H1 (cell line): ENCODE results near the gene CAMK1. TPM values are rescaled to one million over a fixed set of nuclear protein-coding genes. Genes with fewer than 3 reads are reported as not detected.

Experiments
- CTCF ChIA-PET: fragments of 300-600 bp; sonication (Branson Sonifier 250); formaldehyde crosslinking; loops from one replicate; lab custom pipeline; 2021; ENCODE audit not compliant: partially characterized antibody; lab: Charles Lee
- POLR2A ChIA-PET: fragments of 300-600 bp; sonication (Branson Sonifier 250); formaldehyde crosslinking; loops from one replicate; lab custom pipeline; 2021; ENCODE audit warnings: inconsistent platforms; ENCODE audit not compliant: partially characterized antibody; lab: Charles Lee
- DNase-seq, 2 experiments: peaks; one replicate each; pipeline versions ENCODE4 v3.0.0 to v3.0.0-alpha.2; 2010 to 2022; ENCODE audit warnings: low spot score in 2 of 2, low read depth in 1 of 2, mixed read lengths in 1 of 2
- FAIRE-seq: peaks from 2 replicates; lab custom pipeline; 2011; peaks lifted over from hg19 to GRCh38; lab: Jason Lieb, UNC
- H2AFZ ChIP-seq: 2 replicates; pipeline ENCODE4 v1.8.1; 2012; ENCODE audit warnings: low read length, inconsistent platforms
- H2AK5ac ChIP-seq: 2 replicates; pipeline ENCODE4 v1.6.1; 2013; ENCODE audit warnings: low read depth, low read length
- H2BK120ac ChIP-seq: replicated peaks from 2 replicates; pipeline ENCODE3; 2013; ENCODE audit warnings: low read depth, low read length, inconsistent platforms
- H2BK12ac ChIP-seq: 2 replicates; pipeline ENCODE4 v1.6.1; 2013; ENCODE audit warnings: low read depth, low read length
- H2BK15ac ChIP-seq: 2 replicates; pipeline ENCODE4 v1.6.1; 2013; ENCODE audit warnings: low read length
- H2BK20ac ChIP-seq: 2 replicates; pipeline ENCODE4 v1.6.1; 2013; ENCODE audit warnings: low read length
- H2BK5ac ChIP-seq: 2 replicates; pipeline ENCODE4 v1.6.1; 2013; ENCODE audit warnings: low read depth, low read length
- H3K14ac ChIP-seq: 2 replicates; pipeline ENCODE4 v1.6.1; 2013; ENCODE audit warnings: inconsistent platforms; ENCODE audit not compliant: insufficient read length
- H3K18ac ChIP-seq: 2 replicates; pipeline ENCODE4 v1.6.1; 2013; ENCODE audit warnings: low read length; ENCODE audit errors: extremely low read depth
- H3K23ac ChIP-seq: 2 replicates; pipeline ENCODE4 v1.6.1; 2013; ENCODE audit warnings: inconsistent platforms; ENCODE audit not compliant: insufficient read length
- H3K23me2 ChIP-seq: 2 replicates; pipeline ENCODE4 v1.6.1; 2013; ENCODE audit warnings: low read depth, low read length
- H3K27ac ChIP-seq: 2 replicates; pipeline ENCODE4 v1.6.1; 2011; ENCODE audit warnings: low read depth, low read length, inconsistent platforms
- H3K27me3 ChIP-seq, 4 experiments: replicated peaks in 1 of 4; 1 replicate in 1 of 4; 2 replicates in 3 of 4; pipeline versions ENCODE4 v1.6.1 to v1.8.1; 2011 to 2013; ENCODE audit warnings: low read length in 3 of 4, mild to moderate bottlenecking in 3 of 4, inconsistent platforms in 2 of 4, mixed read lengths in 2 of 4, moderate library complexity in 1 of 4; ENCODE audit not compliant: control insufficient read depth in 3 of 4, insufficient read depth in 3 of 4; ENCODE audit errors: extremely low read depth in 1 of 4
- H3K36me3 ChIP-seq, 4 experiments: 2 replicates each; pipeline versions ENCODE4 v1.6.1 to v1.8.1; 2011 to 2013; ENCODE audit warnings: mild to moderate bottlenecking in 4 of 4, low read length in 3 of 4, moderate library complexity in 2 of 4, control low read depth in 1 of 4, inconsistent platforms in 1 of 4; ENCODE audit not compliant: insufficient read depth in 4 of 4, control insufficient read depth in 2 of 4
- H3K4ac ChIP-seq: replicated peaks from 2 replicates; pipeline ENCODE3; 2013; ENCODE audit warnings: low read length, low read depth, mixed read lengths, inconsistent platforms; ENCODE audit not compliant: insufficient read length
- H3K4me1 ChIP-seq, 4 experiments: replicated peaks in 1 of 4; 1 replicate in 1 of 4; 2 replicates in 3 of 4; pipeline versions ENCODE4 v1.6.1 to v1.8.1; 2011 to 2013; ENCODE audit warnings: low read length in 3 of 4, inconsistent platforms in 2 of 4, mixed read lengths in 1 of 4; ENCODE audit not compliant: insufficient read depth in 4 of 4, control insufficient read depth in 3 of 4
- H3K4me2 ChIP-seq, 2 experiments: 2 replicates each; pipeline versions ENCODE4 v1.6.1 to v1.8.1; 2011 to 2013; ENCODE audit warnings: low read depth in 2 of 2, low read length in 2 of 2, control low read depth in 1 of 2, inconsistent platforms in 1 of 2, mild to moderate bottlenecking in 1 of 2; ENCODE audit not compliant: insufficient read depth in 1 of 2
- H3K4me3 ChIP-seq, 4 experiments: fragments of 200-600, 300-600 bp in 1 of 4; sonication (generic), shearing (Covaris generic), sonication (Bioruptor Twin) in 1 of 4; 2 replicates each; pipeline versions ENCODE4 v1.5.1 to v1.8.1; 2011 to 2016; ENCODE audit warnings: low read length in 4 of 4, low read depth in 3 of 4, control low read depth in 2 of 4, inconsistent platforms in 2 of 4, mild to moderate bottlenecking in 2 of 4, mixed read lengths in 1 of 4, moderate library complexity in 1 of 4; ENCODE audit not compliant: insufficient read depth in 2 of 4; ENCODE audit errors: extremely low read depth in 1 of 4
- H3K56ac ChIP-seq: replicated peaks from 2 replicates; pipeline ENCODE3; 2013; ENCODE audit warnings: low read depth, mild to moderate bottlenecking, mixed read lengths, low read length, inconsistent platforms; ENCODE audit not compliant: insufficient read length
- H3K79me1 ChIP-seq: 2 replicates; pipeline ENCODE4 v1.6.1; 2013; ENCODE audit warnings: low read depth, low read length, control low read depth
- H3K79me2 ChIP-seq, 2 experiments: 2 replicates each; pipeline versions ENCODE4 v1.6.1 to v1.8.1; 2012 to 2013; ENCODE audit warnings: low read length in 2 of 2, mild to moderate bottlenecking in 2 of 2, inconsistent platforms in 1 of 2; ENCODE audit not compliant: insufficient read depth in 2 of 2, control insufficient read depth in 1 of 2
- H3K9ac ChIP-seq, 4 experiments: replicated peaks in 1 of 4; 1 replicate in 1 of 4; 2 replicates in 3 of 4; pipeline versions ENCODE4 v1.6.1 to v1.8.1; 2011 to 2013; ENCODE audit warnings: low read depth in 3 of 4, low read length in 3 of 4, control low read depth in 2 of 4, mild to moderate bottlenecking in 2 of 4, moderate library complexity in 2 of 4, inconsistent platforms in 1 of 4; ENCODE audit errors: extremely low read depth in 1 of 4
- H3K9me3 ChIP-seq, 2 experiments: 2 replicates each; pipeline versions ENCODE4 v1.6.1 to v1.8.1; 2012 to 2013; ENCODE audit warnings: mild to moderate bottlenecking in 2 of 2, moderate library complexity in 2 of 2, control low read depth in 1 of 2, inconsistent platforms in 1 of 2, low read depth in 1 of 2, low read length in 1 of 2, mixed read lengths in 1 of 2; ENCODE audit not compliant: insufficient read depth in 2 of 2
- H4K20me1 ChIP-seq, 2 experiments: replicated peaks in 1 of 2; 2 replicates each; pipeline versions ENCODE3 to v1.8.1; 2011 to 2013; ENCODE audit warnings: inconsistent platforms in 2 of 2, low read length in 2 of 2, mild to moderate bottlenecking in 1 of 2; ENCODE audit not compliant: insufficient read depth in 2 of 2, control insufficient read depth in 1 of 2
- H4K5ac ChIP-seq: 2 replicates; pipeline ENCODE4 v1.6.1; 2013; ENCODE audit warnings: low read length, low read depth, mixed read lengths, inconsistent platforms; ENCODE audit not compliant: insufficient read length
- H4K8ac ChIP-seq: 2 replicates; pipeline ENCODE4 v1.8.0; 2013; ENCODE audit warnings: mild to moderate bottlenecking, moderate library complexity, low read length, inconsistent platforms; ENCODE audit not compliant: insufficient read depth; ENCODE audit errors: extremely low read depth
- H4K91ac ChIP-seq: replicated peaks from 2 replicates; pipeline ENCODE3; 2013; ENCODE audit warnings: low read length, mixed read lengths, inconsistent platforms; ENCODE audit not compliant: insufficient read length
- BRCA1 ChIP-seq: IDR thresholded peaks from 2 replicates; pipeline ENCODE4 v1.6.1; 2012; ENCODE audit warnings: low read depth, low read length, improper control_type of control experiment
- GTF2F1 ChIP-seq: IDR thresholded peaks from 2 replicates; pipeline ENCODE4 v1.6.1; 2012; ENCODE audit warnings: low read depth, low read length, improper control_type of control experiment, borderline replicate concordance
- MAFK ChIP-seq: IDR thresholded peaks from 2 replicates; pipeline ENCODE4 v1.6.1; 2012; ENCODE audit warnings: low read depth, mild to moderate bottlenecking, improper control_type of control experiment, low read length
- POLR2AphosphoS5 ChIP-seq: IDR thresholded peaks from 2 replicates; pipeline ENCODE4 v1.6.1; 2011; ENCODE audit warnings: low read depth, low read length
- POU5F1 ChIP-seq: IDR thresholded peaks from 2 replicates; pipeline ENCODE4 v1.6.1; 2011; ENCODE audit warnings: low read depth, mild to moderate bottlenecking, low read length, moderate library complexity
- RBBP5 ChIP-seq: IDR thresholded peaks from 2 replicates; pipeline ENCODE4 v1.7.1; 2012; ENCODE audit warnings: low read depth, mild to moderate bottlenecking, inconsistent platforms, low read length, moderate library complexity, borderline replicate concordance
- WGBS, 2 experiments: shearing (Covaris generic) in 1 of 2; methylation state at CpG; one replicate each; pipeline versions ENCODE4 v1.1.6 to v1.1.7; 2013 to 2015; ENCODE audit warnings: low lambda C conversion rate in 2 of 2, mixed read lengths in 2 of 2, inconsistent platforms in 1 of 2, low coverage in 1 of 2, missing lambda C conversion rate in 1 of 2; ENCODE audit not compliant: insufficient replicate concordance in 2 of 2, insufficient coverage in 1 of 2, insufficient read length in 1 of 2; ENCODE audit errors: extremely low coverage in 1 of 2, missing lambda C conversion rate in 1 of 2; 5-methylcytosine and 5-hydroxymethylcytosine counted together
- polyA plus RNA-seq, 7 experiments: library from polyadenylated mRNA; depleted of rRNA in 3 of 7; stranded (reverse) in 5 of 7; unstranded in 2 of 7; fragments of >200 nt in 5 of 7; fragments of 200-250 nt in 2 of 7; gene quantifications; 1 replicate in 5 of 7; 2 replicates in 1 of 7; 4 replicates in 1 of 7; pipeline versions ENCODE4 v1.2.1 to v1.2.3, GENCODE V29; 2011 to 2013; ENCODE audit warnings: missing spikeins in 2 of 7, mixed read lengths in 2 of 7
- total RNA-seq: library from RNA; stranded (reverse); fragmentation: NEBNext Ultra II Directional; extraction: Animal tissue kit (Norgen Biotek cat#: 25700); gene quantifications from 2 replicates; pipeline ENCODE4 v1.2.1, GENCODE V29; 2021
- TF ChIP-seq, protein P1 (sequence below): IDR thresholded peaks from 2 replicates; pipeline ENCODE4 v1.6.1; 2011; ENCODE audit warnings: low read depth, mild to moderate bottlenecking, low read length; ENCODE audit not compliant: insufficient read depth

The CAMK1 gene
- total and polyA plus RNA-seq, 2 of the 8 experiments (the other 6 are each of a cell fraction or from before 2014, with no cell fraction given) = 4.9 to 5.1 TPM

DNA sequence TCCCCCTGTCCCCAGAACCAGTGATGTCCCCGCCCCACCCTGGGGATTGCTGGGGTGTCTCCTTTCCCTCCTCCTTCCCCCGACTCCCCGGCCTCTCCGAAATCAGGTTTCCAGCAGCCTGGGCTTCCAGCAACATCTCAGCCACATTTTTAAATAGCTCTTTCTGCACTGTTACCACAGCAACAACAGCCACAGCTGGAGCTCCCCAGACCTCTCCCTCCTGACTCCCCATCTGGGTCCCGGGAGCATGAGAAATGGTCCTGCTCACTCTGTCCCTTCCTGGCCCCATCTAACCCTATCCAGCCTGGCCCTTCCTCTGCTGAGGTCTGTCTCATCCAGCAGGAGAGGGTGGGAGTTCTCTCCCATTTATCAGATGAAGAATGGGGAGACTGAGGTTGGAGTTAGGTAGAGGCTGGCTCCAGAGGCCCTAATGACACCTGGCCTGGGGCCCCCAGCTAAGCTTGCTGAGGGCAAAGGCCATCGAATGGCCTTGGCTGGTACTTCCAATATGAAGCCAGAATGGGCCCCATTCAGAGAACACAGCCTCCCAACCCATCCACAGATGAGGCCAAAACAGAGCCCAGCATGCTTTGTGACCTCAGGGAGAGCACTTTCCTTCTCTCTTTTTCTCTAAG lies 1.5 kb downstream of the CAMK1 start:
- H3K9me3 ChIP-seq = no peaks in the 10 kb centered on the region
- no peak overlapping the region for H3K9ac ChIP-seq
- H2BK20ac ChIP-seq = no peak overlapping the region
- ChIA-PET POLR2A (interaction anchor here (1.4 to 5.2 kb wide), 4 partner anchors 8 to 25 kb away, joined by 6 to 43 read pairs (median 12); partner anchors contain the start of genes ARPC4, OGG1 and TADA3), CTCF (interaction anchor here (0.9 to 1.6 kb wide), 4 partner anchors 14 to 40 kb away, joined by 3 to 5 read pairs (median 4); no protein-coding TSS in a partner anchor)
- no peak overlapping the region for H4K91ac ChIP-seq
- no peaks in the 10 kb centered on the region for H3K79me2 ChIP-seq
- H3K4me2 ChIP-seq = no peak overlapping the region
- DNase-seq = no peak
- H4K20me1 ChIP-seq = peaks cover 0 to 5% of the 10 kb centered on the region in 2 experiments
- no peak overlapping the region for H3K14ac ChIP-seq
- no peak overlapping the region for H2AK5ac ChIP-seq
- TF ChIP-seq POU5F1 (no peak), MAFK (no peak), BRCA1 (no peak), RBBP5 (no peak), POLR2AphosphoS5 (no peak), GTF2F1 (no peak)
- TF ChIP-seq, protein P1, sequence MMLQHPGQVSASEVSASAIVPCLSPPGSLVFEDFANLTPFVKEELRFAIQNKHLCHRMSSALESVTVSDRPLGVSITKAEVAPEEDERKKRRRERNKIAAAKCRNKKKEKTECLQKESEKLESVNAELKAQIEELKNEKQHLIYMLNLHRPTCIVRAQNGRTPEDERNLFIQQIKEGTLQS = no peak
- no peak overlapping the region for H3K56ac ChIP-seq
- no peak overlapping the region for H4K8ac ChIP-seq
- H3K79me1 ChIP-seq = no peaks in the 10 kb centered on the region
- no peak overlapping the region for H3K23ac ChIP-seq
- no peak overlapping the region for H2BK120ac ChIP-seq
- no peak overlapping the region for H3K4me3 ChIP-seq
- H3K27ac ChIP-seq = no peak overlapping the region
- H3K27me3 ChIP-seq = peaks cover 1 to 28% (median 23%) of the 10 kb centered on the region in 4 experiments; a peak in 6 of 7 replicates
- H3K4ac ChIP-seq = no peak overlapping the region
- peaks cover 7% of the 10 kb centered on the region for H3K23me2 ChIP-seq
- H3K4me1 ChIP-seq = peaks cover 0 to 10% (median 2%) of the 10 kb centered on the region in 4 experiments; a peak in 1 of 7 replicates
- no peak overlapping the region for H2AFZ ChIP-seq
- no peak overlapping the region for H2BK5ac ChIP-seq
- no peak overlapping the region for H3K18ac ChIP-seq
- WGBS, 2 experiments = 89% methylated on average over 6 of the region's 6 CpGs; no CpG with 5 or more reads in 1 of the 2 experiments
- no peak overlapping the region for H2BK15ac ChIP-seq
- no peaks in the 10 kb centered on the region for H3K36me3 ChIP-seq
- no peak overlapping the region for H4K5ac ChIP-seq
- no peak for FAIRE-seq
- H2BK12ac ChIP-seq = no peak overlapping the region
